Fibroblast of skin of abdomen (primary cell): ENCODE data around the gene DYNLT4. TPM values are rescaled to one million over a fixed set of nuclear protein-coding genes. Genes with fewer than 3 reads are reported as not detected.
A peak's percentile ranks its signal among the peaks of the same experiment; 100 is the strongest.
"Not testable (repeated sequence)": the region's sequence is repeated elsewhere in the genome, so short reads cannot be mapped to it uniquely, and the experiment has no call there.

Experiments
- DNase-seq: peaks from one replicate; pipeline ENCODE4 v3.0.0-alpha.2; 2013
- polyA plus RNA-seq, 2 experiments: library from polyadenylated mRNA; unstranded; fragments of 120-200 nt; gene quantifications; one replicate each; pipeline ENCODE4 v1.2.1, GENCODE V29; 2013; ENCODE audit not compliant: insufficient read length in 2 of 2

DYNLT4 gene, protein sequence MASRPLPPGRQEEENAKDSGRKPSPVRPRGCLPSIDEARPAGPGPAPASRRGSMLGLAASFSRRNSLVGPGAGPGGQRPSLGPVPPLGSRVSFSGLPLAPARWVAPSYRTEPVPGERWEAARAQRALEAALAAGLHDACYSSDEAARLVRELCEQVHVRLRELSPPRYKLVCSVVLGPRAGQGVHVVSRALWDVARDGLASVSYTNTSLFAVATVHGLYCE
- 0.30 TPM for polyA plus RNA-seq (2013, experiment 1 of 2; ENCODE audit: insufficient read length)
- 0.34 TPM for polyA plus RNA-seq (2013, experiment 2 of 2; ENCODE audit: insufficient read length)

DNA sequence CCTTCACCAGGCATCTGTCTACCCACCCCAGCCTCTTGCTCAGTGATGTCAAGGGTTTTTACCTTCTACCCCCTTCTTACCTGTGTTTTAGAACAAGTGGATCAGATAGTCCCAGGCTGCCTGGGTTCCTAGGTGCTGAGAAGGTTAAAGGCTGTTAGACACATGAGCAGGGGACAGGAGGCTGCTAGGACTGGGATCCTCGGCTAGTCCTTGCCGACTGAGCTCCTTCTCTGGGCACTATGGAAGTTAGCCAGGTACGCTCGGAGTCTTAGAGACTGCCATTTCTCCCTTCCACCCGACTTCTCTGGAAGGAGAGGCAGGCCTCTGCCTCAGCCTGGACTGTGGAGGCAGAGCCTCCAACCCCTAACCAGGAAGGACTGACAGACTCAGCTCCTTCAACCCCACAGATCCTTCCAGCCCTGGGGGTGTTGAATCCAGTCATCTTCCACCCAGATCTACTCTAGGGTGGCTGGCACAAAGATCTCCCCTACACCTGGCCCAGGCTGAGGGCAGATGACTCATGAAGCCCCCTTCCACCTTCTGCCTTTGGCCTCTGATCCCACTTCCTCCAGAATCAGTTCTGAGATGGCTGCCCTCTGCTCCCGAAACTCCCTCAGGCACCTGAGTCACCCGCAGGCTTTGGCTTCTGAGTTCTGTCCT lies at the start of gene DYNLT4:
TSS of gene DYNLT4 (minus strand) at position 648 of the 660 bp plus-strand sequence. CDS start 683 bp downstream, outside the sequence.
- DNase-seq, result no peak

DNA sequence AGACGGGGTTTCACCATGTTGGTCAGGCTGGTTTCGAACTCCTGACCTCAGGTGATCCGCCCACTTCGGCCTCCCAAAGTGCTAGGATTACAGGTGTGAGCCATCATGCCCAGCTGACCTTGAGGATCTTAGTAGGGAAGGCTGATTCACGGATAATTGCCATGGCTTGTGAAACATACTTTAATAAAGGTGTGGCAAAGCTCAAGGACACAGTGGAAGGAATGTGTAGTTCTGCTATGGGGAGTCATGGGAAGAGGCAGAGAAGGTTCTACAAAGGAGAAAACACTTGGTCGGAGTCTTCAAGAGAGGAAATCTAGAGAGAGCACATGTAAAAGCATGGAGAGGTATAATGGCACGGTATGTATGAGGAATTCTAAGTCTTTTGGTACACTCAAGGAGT lies 48.6 kb upstream of the DYNLT4 start:
- DNase-seq, result no peak

DNA sequence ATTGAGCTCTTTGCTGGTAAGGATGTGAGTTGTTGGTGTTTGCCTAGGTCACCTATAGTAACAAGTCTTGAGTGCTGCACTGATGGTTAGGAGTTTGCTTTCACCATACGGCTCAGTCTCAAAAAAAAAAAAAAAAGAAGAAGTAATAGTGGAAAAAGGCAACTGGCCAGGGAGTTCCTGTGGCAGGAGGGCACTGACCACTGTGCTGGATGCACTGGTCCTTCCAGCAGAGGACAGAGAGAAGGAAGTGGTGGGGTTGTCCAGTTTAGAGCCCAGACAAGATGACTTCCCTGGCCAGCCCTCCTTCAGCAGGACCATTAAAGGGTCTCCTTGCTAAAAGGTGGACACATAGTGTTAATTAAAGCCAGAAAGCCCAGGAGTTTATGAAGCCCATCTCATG lies 47.8 kb upstream of the DYNLT4 start:
- DNase-seq, result no peak

DNA sequence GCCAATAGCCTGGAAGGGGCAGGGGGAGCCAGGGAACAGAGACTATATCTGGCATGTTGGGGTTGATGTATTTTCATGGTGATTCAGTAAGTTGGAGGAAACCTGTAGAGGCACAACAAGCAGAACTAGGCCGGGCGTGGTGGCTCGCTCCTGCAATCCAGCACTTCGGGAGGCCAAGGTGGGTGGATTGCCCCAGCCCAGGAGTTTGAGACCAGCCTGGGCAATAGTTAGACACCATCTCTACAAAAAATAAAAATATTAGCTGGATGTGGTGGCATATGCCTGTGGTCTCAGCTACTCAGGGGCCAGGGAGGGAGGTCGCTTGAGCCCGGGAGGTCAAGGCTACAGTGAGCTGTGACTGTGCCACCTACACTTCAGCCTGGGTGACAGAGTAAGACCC lies 46.0 kb upstream of the DYNLT4 start:
- DNase-seq, result no peak

DNA sequence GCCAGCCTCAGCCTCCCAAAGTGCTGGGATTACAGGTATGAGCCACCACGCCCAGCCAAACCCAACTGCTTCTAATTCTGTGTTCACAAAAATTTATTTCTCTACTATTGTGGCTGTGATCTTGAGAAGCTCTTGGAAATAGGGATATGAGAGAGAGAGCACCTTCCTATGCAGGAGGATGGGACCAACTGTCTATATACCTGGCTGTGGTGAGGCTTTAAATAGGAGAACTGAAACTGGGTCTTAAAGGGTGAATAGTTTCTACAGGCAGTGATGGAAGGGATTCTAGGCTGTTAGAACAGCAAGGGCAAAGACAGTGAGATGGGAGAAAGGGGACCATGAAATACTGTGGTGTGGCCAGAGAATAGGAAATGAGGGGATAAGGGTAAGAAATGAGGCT lies 44.2 kb upstream of the DYNLT4 start:
- DNase-seq, result no peak

DNA sequence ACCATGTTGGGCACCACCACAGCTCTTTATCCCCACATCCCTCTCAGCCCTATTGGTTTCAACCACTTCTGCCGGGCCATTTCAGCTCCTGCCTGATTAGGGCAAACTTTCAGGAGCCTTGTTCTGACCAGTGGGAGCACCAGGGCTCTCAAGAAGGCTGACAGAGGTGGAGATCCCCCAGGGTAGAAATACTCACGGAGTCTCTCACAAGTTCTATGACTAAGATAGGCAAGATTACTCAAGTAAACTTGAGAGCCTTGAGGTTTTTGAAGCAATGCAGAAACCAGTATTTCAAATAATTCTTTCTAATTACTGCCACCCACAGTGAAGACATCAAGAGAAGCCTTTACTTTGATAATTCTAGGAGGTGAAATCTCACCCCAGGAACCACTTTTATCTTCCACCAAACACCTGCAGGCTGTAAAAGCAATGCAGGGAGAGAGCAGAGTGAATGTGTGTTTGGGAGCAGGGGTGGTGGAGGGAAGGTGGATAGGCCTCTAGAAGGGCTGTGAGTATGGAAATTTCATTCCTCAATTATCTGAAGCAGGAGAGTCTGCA lies 42.5 kb upstream of the DYNLT4 start:
- no peak for DNase-seq

DNA sequence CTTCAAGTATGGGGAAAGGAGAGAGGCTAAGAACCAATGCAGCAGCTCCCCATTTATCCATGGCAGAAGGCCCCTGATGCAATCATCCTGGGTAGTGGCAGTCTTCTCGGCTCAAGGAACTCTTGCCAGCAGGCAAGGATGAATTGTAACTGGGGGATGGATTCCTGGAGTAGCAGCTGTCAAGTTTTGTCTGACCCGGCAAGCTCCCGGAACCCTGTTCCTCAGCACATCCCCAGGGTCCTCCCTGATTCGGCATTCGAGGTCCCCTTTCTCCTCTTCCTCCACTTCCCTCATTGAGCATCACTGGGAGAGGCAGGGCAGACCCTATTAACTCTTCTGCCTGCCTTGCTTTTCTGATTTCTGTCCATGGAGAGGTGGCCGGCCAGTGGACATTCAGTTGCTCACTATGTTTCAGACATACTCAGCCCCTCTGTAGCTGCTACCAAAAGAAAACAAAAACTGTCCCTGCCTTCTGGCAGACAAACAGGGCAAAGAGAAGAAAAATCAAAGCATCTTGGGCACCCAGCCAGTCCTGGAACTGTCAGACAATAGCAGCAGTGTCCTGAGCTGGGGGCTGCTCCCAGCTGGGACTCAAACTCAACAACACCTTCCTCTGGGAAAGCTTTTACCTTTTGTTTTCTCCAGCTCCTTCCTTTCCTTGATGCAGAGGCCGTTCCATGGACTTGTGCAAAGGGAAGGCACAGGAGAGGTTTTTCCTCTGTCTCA lies 41.5 kb upstream of the DYNLT4 start:
- no peak for DNase-seq

DNA sequence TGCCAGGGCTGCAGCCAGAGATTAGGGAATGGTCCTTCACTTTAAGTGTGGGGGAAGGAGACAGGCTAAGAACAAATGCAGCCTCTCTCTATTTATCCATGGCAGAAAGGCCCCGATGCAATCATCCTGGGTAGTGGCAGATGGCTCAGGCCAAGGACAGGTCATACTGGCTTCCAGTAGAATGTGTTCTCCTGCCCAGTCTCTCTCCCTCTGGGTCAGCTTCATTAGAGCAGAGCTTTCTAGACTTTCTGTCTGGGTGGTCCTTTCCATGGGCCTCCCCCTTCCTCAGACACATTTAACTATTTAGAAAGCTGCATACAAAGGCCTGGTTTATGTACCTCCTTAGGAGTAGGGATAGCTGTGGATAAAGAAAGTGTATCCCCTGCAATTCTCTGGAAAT lies 40.7 kb upstream of the DYNLT4 start:
- no peak for DNase-seq

DNA sequence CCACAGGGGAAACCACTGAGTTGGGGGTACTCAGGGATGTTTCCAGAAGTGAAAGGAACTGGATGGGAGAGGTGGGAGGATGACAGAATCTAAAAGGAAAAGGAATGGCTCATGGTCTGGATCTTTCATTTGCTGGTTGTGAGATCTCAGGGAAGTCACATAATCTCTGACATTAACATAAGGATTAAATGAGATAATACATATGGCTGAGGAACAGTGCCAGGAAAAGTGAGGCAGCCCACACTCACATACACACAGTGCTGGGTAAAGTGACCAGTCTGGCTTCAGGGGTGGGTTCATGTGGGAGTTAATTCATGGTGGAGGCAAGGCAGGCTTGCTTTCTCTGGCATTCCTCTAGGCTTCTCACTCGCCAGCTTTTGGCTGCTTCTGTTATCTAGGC lies 39.8 kb upstream of the DYNLT4 start:
- no peak for DNase-seq

DNA sequence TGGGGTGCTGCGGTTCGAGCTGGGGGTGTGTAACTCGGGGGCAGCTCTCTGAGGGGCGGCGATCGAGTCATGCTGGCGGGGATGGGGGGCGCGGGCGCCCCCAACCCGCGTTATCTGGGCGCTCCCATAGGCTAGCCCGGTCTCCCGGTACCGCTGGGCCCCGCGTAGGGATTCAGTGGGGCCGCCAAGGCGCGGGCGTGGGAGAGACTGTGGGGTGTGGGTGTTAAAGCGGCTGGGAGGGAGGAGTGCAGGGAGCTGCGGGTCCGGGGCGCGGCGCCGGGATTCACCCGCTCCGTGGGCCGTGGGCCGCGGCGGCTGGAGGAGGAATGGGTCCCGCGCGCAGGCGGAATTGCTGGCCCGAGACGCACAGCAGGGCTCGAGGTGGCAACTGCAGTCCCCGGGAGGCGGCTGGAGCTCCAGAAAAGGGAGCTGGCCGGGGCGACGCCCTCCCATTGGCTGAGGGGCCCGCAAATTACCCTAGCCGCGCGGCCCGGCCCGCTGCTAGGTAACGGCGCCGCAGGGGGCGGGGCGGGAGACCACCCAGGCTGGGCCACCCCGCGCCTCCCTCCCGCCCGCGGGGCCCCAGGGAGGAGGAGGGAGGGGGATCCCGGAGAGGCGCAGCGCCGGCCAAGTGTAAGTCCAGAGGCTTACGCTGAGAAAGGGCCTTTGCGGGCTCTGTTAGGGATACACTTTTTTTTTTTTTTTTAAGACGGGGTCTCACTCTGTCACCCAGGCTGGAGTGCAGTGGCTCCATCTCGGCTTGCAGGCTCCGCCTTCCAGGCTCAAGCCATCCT lies 35.9 kb upstream of the DYNLT4 start, which contains the start of gene PTCH2:
TSS of gene PTCH2 (minus strand) at position 392 of the 794 bp plus-strand sequence. CDS start at position 71, 321 bp downstream.
- DNase-seq, result peak; percentile 77

DNA sequence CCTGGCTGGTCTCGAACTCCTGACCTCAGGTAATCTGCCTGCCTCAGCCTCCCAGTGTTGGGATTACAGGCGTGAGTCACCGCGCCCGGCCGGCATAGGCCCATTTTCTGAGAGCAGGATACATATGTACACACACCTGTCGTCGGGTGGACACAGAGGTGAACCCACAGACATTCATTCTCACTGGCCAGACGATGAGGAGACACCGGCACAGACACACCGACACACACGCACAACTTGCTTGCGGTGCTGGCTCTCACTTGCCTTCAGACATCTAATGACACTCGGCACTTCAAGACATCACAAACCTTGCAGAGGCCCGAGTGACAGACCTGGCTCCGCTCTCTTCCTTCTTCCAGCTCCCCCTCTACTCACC lies 35.3 kb upstream of the DYNLT4 start:
- no peak for DNase-seq

DNA sequence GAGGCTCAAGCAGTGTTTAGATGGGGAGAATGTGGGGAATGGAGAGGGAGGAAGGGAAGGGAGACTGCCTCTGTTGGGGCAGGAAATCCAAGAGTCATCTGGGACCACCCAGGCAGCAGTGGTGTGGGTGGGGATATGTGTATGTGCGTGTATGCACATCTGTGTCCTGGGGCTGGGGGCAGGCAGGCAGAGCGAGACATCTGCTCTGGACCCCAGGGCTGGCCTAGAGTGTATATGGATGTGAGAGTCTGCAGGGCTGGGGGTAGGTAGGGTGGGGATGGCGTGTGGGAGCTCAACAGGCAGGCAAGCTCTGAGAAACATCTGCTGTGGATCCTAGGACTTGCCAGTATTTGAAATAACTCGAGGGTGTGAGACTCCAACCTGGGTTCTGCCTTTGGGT lies 32.4 kb upstream of the DYNLT4 start:
- DNase-seq, result peak; percentile 39

DNA sequence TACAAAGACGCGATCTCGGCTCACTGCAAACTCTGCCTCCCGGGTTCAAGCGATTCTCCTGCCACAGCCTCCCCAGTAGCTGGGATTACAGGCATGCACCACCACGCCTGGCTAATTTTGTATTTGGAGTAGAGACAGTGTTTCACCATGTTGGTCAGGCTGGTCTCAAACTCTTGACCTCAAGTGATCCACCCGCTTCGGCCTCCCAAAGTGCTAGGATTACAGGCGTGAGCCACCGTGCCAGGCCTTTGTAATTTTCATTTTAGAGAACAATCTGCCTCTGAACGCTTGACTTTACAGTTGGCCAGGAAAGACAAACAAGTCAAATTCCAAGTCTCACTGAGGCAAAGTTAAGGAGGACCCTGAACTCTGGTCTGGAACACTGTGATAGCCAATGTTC lies 31.1 kb upstream of the DYNLT4 start:
- not testable (repeated sequence) for DNase-seq

DNA sequence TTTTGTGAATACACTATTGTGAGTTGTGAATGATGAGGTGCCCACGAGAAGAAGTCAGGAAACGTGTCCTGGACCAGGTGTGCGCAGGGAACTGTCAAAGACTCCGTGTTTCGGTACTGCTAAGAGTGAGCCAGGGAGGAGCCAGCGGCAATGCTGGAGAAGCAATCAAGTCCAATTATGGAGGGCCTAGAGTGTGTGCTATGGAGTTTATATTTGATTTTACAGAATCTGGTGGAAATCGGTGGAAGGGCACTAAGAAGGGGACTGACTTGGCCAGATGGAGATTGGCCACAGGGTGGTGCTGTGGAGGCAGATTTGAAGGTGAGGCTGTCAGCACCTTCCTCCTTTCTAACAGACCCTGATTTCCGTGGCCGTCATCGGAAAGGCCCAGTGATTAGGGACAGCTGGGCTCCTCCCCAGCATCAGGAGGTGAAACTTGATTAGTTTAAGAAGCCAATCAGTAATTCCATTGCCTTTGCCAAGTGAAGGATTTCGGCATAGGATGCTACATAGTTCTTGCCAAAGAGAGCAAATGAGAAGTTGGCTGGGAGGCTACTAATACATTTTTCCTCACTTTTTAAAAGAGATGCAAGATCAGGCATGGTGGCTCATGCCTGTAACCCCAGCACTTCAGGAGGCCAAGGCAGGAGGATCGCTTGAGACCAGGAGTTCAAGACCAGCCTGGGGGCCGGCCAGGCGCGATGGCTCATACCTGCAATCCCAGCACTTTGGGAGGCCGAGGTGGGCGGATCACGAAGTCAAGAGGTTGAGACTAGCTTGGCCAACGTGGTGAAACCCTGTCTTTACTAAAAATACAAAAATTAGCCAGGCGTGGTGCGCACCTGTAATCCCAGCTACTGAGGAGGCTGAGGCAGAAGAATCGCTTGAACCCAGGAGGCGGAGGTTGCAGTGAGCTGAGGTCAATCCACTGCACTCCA lies 28.9 kb upstream of the DYNLT4 start:
- peak; percentile 71 for DNase-seq

DNA sequence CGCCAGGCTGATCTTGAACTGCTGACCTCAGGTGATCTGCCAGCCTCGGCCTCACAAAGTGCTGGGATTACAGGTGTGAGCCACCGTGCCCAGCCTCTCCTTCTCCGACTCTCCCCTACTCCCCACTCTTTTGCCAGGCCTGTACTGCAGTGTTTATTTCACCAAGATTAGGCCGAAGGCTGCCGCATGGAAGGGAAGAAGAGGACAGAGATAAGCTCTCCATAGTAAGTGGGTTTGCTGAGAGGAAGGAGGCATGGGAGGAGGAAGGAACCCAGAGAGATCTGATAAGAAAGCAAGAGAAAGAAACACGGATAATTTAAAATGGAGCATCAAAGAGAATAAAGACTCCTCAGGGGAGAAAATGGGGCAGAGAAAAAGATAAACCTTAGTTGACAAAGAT lies 27.2 kb upstream of the DYNLT4 start:
- DNase-seq, result no peak

DNA sequence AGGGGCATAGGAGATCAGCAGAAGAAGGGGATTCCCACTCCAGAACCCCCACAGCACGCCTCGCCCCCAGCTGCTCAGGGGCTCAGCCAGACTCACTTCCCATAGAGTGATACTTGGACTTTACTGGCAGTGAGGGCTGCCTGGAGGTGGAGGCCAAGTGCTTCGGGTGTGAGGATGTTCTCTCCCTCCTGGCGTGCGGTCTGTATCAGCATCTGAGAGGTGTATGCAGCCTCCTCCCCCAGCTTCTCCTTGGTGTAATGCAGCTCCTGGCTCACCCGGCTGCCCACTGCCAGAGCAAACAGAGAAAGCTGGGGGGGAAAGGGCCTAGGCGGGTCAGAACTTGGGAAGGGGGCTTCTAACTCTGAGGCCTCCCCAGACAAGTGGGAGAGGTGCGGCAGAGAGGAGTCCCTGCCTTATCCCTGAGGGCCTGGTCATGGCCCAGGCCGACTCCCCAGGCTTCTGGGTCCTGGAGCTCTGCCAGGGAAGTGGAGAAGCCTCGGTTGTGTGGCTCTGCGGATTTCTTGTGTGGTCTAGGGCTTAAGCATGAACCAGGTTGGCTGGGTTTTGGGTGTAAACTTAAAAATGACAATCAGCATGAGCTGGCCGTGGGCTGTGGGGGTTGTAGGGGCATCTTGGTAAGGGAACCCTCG lies 25.0 kb upstream of the DYNLT4 start:
- DNase-seq, result no peak

DNA sequence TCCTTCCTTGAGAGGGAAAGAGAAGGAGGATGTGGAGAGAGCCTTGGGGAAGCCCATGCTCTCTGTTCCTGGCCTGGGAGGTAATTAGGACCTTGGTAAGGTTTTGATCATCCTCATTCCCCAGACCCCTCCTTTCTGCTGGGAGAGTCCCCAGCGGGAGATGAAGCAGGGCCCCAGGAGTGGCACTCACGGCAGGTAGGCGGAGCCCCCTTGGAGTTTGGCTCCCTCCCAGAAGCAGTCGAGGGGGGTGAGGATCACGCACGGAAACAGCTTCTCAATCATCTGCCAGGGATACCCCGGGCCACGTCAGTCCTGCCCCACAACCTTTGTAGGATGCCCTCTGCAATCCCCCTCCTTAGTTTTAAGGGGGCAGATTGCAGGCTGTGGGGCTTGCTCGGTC lies 24.4 kb upstream of the DYNLT4 start:
- no peak for DNase-seq

DNA sequence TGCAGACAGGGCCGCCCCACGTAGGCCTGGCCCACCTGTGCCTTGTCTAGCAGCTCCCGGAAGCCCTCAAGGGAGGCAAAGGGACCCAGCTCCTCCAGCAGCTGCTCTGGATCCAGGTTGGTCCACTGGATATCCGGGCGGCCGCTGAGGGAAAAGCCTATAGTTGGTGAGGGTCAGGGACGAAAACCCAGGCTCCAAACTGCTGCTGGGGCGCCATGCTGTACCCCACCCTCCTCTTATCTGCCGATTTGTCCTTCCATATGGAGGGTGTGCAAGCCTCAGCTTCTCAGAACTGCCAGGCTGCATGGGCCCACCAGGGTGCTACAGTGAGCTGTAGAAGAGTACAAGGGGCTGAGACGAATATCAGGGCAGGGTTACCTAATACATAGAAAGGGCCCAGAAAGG lies 23.8 kb upstream of the DYNLT4 start:
- no peak for DNase-seq

DNA sequence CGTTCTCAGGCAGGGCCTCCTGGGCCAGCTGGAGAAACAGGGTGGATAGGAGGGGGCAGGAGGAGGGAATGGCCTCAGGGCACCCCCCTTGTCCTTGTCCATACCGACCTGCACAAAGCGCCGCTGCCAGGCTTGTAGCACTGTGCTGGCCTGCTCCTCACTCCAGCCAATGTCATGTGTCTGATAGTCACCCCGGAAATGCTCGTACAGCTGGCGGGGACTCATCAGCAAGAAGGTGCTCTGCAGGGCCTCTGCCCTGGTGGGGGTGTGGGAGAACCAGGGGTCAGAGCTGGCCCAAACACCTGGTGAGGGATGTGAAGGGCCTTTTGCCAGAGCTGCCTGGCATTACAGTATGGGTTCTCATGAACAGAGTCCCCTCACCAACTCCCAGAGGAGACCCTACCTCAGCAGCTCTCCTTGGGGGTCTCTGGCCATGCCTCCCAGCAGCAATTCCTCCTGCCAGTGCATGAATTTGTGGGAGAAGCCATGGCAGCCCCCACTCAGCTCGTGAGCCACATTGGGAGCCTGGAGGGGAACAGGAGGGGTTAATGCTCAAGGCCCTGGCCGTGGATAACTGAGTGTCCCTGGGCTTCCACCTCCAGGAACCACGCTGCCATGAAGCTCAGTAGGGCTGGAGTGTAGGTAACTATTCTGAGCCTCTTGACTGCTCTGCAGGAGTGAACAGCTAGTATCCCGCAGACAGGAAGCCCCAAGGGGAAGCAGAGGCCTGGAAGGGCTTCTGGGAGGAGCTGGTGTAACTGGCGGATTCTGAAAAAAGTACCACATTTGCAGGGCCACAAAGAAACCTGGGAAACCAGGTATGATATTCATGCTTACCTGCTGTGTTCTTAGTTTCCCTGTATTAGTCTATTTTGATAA lies 22.6 kb upstream of the DYNLT4 start:
- no peak for DNase-seq
